Mucosa of stomach (tissue), 1 donor: ENCODE results near the gene KARS1.
A peak's percentile ranks its signal among the peaks of the same experiment; 100 is the strongest.

Source experiments
- H3K27me3 ChIP-seq: one replicate; pipeline ENCODE4 v1.7.0; 2013; ENCODE audit warnings: mild to moderate bottlenecking, low read length; ENCODE audit not compliant: control insufficient read depth, insufficient read depth
- H3K36me3 ChIP-seq: one replicate; pipeline ENCODE4 v1.7.0; 2013; ENCODE audit warnings: low read length; ENCODE audit not compliant: control insufficient read depth, insufficient read depth
- H3K4me1 ChIP-seq: one replicate; pipeline ENCODE4 v1.7.0; 2013; ENCODE audit warnings: mild to moderate bottlenecking, low read length; ENCODE audit not compliant: control insufficient read depth, insufficient read depth
- H3K4me3 ChIP-seq: one replicate; pipeline ENCODE4 v1.7.0; 2013; ENCODE audit warnings: low read length
- H3K9ac ChIP-seq: one replicate; pipeline ENCODE4 v1.7.0; 2013; ENCODE audit warnings: mild to moderate bottlenecking, low read length, moderate library complexity
- H3K9me3 ChIP-seq: one replicate; pipeline ENCODE4 v1.7.0; 2013; ENCODE audit warnings: mild to moderate bottlenecking, low read length, moderate library complexity; ENCODE audit not compliant: control insufficient read depth
- donor health status: Pancreatic carcinoma.

KARS1 gene

DNA sequence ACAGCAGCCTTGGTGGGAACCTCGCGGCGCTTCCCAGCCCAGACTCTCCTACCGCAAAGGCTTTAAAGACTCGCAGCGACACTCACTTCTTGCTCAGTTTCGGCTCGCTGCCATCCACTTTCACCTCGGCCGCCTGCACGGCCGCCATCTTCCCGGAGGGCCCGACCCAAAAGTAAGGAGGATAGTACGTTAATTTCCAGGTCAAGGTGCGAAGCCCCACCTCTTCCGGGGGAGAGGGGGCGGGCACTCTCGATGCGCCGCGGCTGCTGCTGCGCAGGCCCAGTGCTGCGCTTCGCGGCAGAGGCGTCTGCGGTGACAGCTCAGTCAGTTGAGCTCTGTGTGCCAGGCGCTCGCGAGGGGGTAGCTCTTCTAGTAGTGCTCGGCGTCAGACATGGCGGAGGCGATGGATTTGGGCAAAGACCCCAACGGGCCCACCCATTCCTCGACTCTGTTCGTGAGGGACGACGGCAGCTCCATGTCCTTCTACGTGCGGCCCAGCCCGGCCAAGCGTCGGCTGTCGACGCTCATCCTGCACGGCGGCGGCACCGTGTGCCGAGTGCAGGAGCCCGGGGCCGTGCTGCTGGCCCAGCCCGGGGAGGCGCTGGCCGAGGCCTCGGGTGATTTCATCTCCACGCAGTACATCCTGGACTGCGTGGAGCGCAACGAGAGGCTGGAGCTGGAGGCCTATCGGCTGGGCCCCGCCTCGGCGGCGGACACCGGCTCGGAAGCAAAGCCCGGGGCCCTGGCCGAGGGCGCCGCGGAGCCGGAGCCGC lies at the start of gene KARS1, which contains the start of gene TERF2IP:
TSS of gene KARS1 (minus strand) at position 174 of the 773 bp plus-strand sequence. CDS start at position 148, 26 bp downstream.
TSS of gene TERF2IP (plus strand) at position 282 of the 773 bp plus-strand sequence. CDS start at position 392, 110 bp downstream.
- Histone ChIP-seq H3K9ac (peak within 1 kb of the TSS; percentile 97), H3K27me3 (no peaks in the 10 kb centered on the region), H3K9me3 (no peaks in the 10 kb centered on the region), H3K36me3 (no peaks in the 10 kb centered on the region), H3K4me1 (peaks cover 17% of the 10 kb centered on the region), H3K4me3 (peak within 1 kb of the TSS; percentile 98)

- Histone ChIP-seq H3K36me3 (no peaks in the 10 kb centered on the region), H3K9ac (no peak overlapping the region), H3K4me1 (no peaks in the 10 kb centered on the region), H3K4me3 (no peak overlapping the region), H3K27me3 (peaks cover 6% of the 10 kb centered on the region), H3K9me3 (no peaks in the 10 kb centered on the region)
Measured at GRCh38 chr16:75695708-75696107, 48.2 kb upstream of the KARS1 start.

DNA sequence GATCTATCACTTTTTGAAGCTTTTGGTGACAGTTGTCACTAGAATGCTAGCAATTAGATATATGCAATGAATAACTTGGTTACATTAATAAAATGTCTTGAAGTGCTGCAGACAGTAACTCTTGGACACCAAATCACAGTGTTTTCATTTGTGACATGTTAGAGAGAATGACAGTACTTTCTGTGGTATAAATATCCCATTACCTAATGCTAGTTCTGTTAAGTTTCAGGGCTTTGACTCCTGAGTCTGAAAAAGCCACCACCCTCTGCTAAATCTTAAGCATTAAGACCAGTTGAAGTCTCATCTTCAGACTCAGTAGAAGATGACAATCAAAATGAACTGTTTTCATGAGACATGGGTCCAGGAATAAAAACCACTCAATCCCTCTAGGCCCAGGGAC lies 39.9 kb upstream of the KARS1 start:
- H3K4me1 ChIP-seq, result no peaks in the 10 kb centered on the region
- H3K27me3 ChIP-seq, result peaks cover 37% of the 10 kb centered on the region
- no peaks in the 10 kb centered on the region for H3K36me3 ChIP-seq
- no peaks in the 10 kb centered on the region for H3K9me3 ChIP-seq
- H3K9ac ChIP-seq, result no peak overlapping the region
- H3K4me3 ChIP-seq, result no peak overlapping the region

- Histone ChIP-seq H3K9me3 (no peaks in the 10 kb centered on the region), H3K4me1 (peaks cover 6% of the 10 kb centered on the region), H3K9ac (no peak overlapping the region), H3K36me3 (no peaks in the 10 kb centered on the region), H3K4me3 (no peak overlapping the region), H3K27me3 (peaks cover 48% of the 10 kb centered on the region)
Measured at GRCh38 chr16:75682308-75682707, 34.8 kb upstream of the KARS1 start.

GRCh38 chr16:75679366-75679765 lies 31.9 kb upstream of the KARS1 start:
- H3K9ac ChIP-seq, result no peak overlapping the region
- H3K4me3 ChIP-seq, result no peak overlapping the region

GRCh38 chr16:75676909-75677308 lies 29.4 kb upstream of the KARS1 start, which contains the start of gene CPHXL2:
TSS of gene CPHXL2 (minus strand) at chr16:75677009. CDS start at chr16:75676999, 10 bp downstream.
- H3K27me3 ChIP-seq, result peaks cover 31% of the 10 kb centered on the region
- H3K4me3 ChIP-seq, result no peak within 1 kb of the TSS
- no peaks in the 10 kb centered on the region for H3K36me3 ChIP-seq
- H3K4me1 ChIP-seq, result peaks cover 6% of the 10 kb centered on the region
- no peak within 1 kb of the TSS for H3K9ac ChIP-seq
- H3K9me3 ChIP-seq, result no peaks in the 10 kb centered on the region

More at GRCh38 chr16:75679366-75679765, 31.9 kb upstream of the KARS1 start:
- Histone ChIP-seq H3K9me3 (no peaks in the 10 kb centered on the region), H3K4me1 (peaks cover 6% of the 10 kb centered on the region), H3K27me3 (peaks cover 52% of the 10 kb centered on the region), H3K36me3 (no peaks in the 10 kb centered on the region)

GRCh38 chr16:75667503-75667902 lies 20.0 kb upstream of the KARS1 start:
- Histone ChIP-seq H3K27me3 (no peaks in the 10 kb centered on the region), H3K4me1 (no peaks in the 10 kb centered on the region), H3K9me3 (no peaks in the 10 kb centered on the region), H3K9ac (no peak overlapping the region), H3K36me3 (no peaks in the 10 kb centered on the region), H3K4me3 (no peak overlapping the region)

DNA sequence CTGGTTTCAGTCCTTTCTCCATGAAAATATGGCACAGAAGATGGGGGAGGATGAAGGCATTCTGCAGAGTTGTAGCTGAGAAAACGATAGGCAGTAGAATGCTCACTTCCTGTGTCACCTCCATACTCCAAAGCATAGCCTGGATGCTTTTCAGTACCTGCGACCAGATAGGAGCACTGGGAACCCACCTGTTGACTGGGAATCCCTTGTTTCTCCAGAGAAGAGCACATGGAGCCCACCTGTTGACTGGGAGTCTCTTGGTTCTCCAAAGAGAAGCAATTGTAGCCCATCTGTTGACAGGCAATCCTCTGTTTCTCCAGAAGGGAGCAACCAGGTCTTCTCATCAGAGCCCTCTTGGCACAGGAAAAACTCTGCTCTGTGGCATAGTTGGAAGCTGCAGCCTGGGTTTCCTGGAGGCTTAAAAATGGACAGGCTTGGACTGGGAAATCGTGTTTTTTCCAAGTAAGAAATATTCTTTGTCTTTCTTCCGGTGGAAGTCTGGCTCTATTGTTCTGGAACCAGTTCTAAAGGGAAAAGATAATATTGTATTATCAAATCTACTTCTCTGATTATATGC lies 13.3 kb upstream of the KARS1 start:
- no peaks in the 10 kb centered on the region for H3K9me3 ChIP-seq
- no peaks in the 10 kb centered on the region for H3K4me1 ChIP-seq
- H3K27me3 ChIP-seq, result no peaks in the 10 kb centered on the region
- no peak overlapping the region for H3K4me3 ChIP-seq
- H3K9ac ChIP-seq, result no peak overlapping the region
- no peaks in the 10 kb centered on the region for H3K36me3 ChIP-seq

DNA sequence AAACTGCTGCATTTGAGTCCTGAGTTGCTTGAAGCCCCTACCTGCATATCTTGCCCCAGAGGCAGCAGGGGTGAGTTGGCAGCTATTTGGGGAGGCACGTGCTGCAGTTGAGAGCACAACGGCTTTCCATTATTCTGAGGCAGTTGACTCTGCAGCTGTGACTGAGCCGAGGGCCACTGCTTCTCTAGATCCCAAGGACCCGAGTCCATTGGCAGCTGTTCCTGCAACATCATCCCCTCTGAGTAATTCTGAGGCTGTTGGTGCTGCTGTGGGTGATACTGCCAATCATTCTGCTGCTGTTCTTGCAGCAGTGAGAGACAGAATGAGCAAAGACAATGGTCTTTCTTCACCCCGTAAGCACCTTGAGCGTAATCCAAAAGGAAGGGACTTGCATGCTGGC lies 12.9 kb upstream of the KARS1 start:
- Histone ChIP-seq H3K9ac (no peak overlapping the region), H3K4me3 (no peak overlapping the region), H3K9me3 (no peaks in the 10 kb centered on the region), H3K4me1 (no peaks in the 10 kb centered on the region), H3K27me3 (no peaks in the 10 kb centered on the region), H3K36me3 (no peaks in the 10 kb centered on the region)

GRCh38 chr16:75658175-75658574 lies 10.7 kb upstream of the KARS1 start:
- Histone ChIP-seq H3K36me3 (peaks cover 3% of the 10 kb centered on the region), H3K4me3 (no peak overlapping the region), H3K9ac (no peak overlapping the region), H3K27me3 (no peaks in the 10 kb centered on the region), H3K9me3 (no peaks in the 10 kb centered on the region), H3K4me1 (no peaks in the 10 kb centered on the region)

DNA sequence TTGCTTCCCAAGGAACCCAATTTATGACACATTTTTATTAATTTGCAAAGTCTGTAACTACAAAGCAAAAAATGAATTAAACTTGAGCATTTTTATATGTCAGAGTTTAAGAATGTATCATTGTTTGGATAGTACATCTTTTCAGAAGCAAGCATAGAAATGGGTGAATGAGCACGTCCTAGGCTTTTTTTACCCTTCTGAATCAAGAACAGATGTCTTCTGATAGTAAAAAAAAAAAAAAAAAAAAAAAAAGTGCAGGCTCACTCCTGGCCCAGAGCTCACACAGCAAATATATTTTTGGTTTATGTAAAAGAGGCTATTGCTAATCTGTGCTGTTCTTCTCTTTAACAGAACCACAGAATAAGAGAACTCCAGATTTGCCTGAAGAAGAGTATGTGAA lies 6.5 kb upstream of the KARS1 start:
- H3K9ac ChIP-seq, result no peak overlapping the region
- H3K4me3 ChIP-seq, result no peak overlapping the region
- peaks cover 6% of the 10 kb centered on the region for H3K4me1 ChIP-seq
- H3K27me3 ChIP-seq, result no peaks in the 10 kb centered on the region
- no peaks in the 10 kb centered on the region for H3K9me3 ChIP-seq
- H3K36me3 ChIP-seq, result peaks cover 3% of the 10 kb centered on the region

DNA sequence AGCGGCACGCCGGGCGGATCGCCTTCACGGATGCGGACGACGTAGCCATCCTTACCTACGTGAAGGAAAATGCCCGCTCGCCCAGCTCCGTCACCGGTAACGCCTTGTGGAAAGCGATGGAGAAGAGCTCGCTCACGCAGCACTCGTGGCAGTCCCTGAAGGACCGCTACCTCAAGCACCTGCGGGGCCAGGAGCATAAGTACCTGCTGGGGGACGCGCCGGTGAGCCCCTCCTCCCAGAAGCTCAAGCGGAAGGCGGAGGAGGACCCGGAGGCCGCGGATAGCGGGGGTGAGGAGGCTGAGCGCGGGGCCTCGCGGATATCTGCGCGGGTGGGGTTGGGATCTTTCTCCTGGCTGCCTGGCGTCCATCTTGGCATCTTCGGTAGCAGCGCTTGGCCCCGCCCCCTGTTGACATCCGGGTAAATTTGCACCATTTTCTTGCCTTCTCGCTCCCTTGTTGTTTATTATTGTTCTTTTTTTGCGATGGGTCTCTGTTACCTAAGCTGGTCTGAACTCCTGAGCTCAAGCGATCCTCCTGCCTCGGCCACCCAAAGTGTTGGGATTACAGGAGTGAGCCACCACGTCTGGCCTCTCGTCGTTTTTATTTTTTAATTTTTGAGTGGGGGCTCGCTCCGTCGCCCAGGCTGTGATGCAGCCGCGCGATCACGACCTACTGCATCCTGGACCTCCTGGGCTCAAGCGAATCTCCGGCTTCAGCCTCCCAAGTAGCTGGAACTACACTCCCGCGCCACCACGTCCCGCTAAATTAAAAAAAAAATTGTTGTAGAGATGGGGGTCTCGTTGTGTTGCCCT lies 1.0 kb upstream of the KARS1 start:
- H3K9ac ChIP-seq, result peak overlapping the region; percentile 97
- H3K4me3 ChIP-seq, result peak overlapping the region; percentile 98
- H3K27me3 ChIP-seq, result no peaks in the 10 kb centered on the region
- peaks cover 17% of the 10 kb centered on the region for H3K4me1 ChIP-seq
- H3K36me3 ChIP-seq, result no peaks in the 10 kb centered on the region
- no peaks in the 10 kb centered on the region for H3K9me3 ChIP-seq
